ENCODE results near the gene RPS19. TPM values are rescaled to one million over a fixed set of nuclear protein-coding genes. Genes with fewer than 3 reads are reported as not detected.

The RPS19 gene
- total RNA-seq, 2 experiments from 2014 or later, result 2,342 to 3,204 TPM

- ChIA-PET CTCF (interaction anchor here (0.7 to 2.9 kb wide), 15 partner anchors 9 to 386 kb away, joined by 3 to 14 read pairs (median 5); partner anchors contain the start of genes LYPD4 and RABAC1), POLR2A (interaction anchor here (0.6 to 2.9 kb wide), 8 partner anchors 12 to 669 kb away, joined by 3 to 40 read pairs (median 4); partner anchors contain the start of gene RABAC1)
- intact Hi-C loops (cut with DNase I, micrococcal nuclease), result loop anchor here (1.0 kb wide), 9 partner anchors 25 to 495 kb away; partner anchors contain the start of genes RABAC1 (in 2 of the 2), B9D2 (in 1 of the 2), BCKDHA (in 1 of the 2) and DMAC2 (in 1 of the 2)
- Mint-ChIP-seq H3K36me3 (ENCODE audit: low read depth) (peaks cover 37% of the 10 kb centered on the region), H3K9me3 (ENCODE audit: low read depth) (no peaks in the 10 kb centered on the region), H3K27me3 (peaks cover 2% of the 10 kb centered on the region), H3K4me1 (peaks cover 40% of the 10 kb centered on the region), H3K27ac (peak overlapping the region; percentile 98), H3K4me3 (peak overlapping the region; percentile 86)
- DNase-seq (no peak), ATAC-seq (no peak)
Measured at GRCh38 chr19:41859213-41859617, 840 bp upstream of the RPS19 start.

- ChIA-PET CTCF (interaction anchor here (0.6 to 2.9 kb wide), 13 partner anchors 8 to 384 kb away, joined by 3 to 14 read pairs (median 5); partner anchors contain the start of gene RABAC1), POLR2A (interaction anchor here (0.6 to 2.9 kb wide), 10 partner anchors 8 to 382 kb away, joined by 3 to 40 read pairs (median 4); partner anchors contain the start of genes GSK3A, RABAC1 and ZNF574)
- peaks cover 52% of the 10 kb centered on the region for H3K4me1 Mint-ChIP-seq
- DNase-seq (no peak), ATAC-seq (no peak)
- H3K27ac Mint-ChIP-seq, result peak overlapping the region; percentile 93
- no peaks in the 10 kb centered on the region for H3K27me3 Mint-ChIP-seq
- peak overlapping the region; percentile 86 for H3K4me3 Mint-ChIP-seq
- intact Hi-C loops (cut with DNase I, micrococcal nuclease), result loop anchor here (1.0 to 5.0 kb wide), 9 partner anchors 11 to 1063 kb away; partner anchors contain the start of genes CIC (in 1 of the 2), EGLN2 (in 1 of the 2), GSK3A (in 1 of the 2) and TGFB1 (in 1 of the 2)
- no peaks in the 10 kb centered on the region for H3K9me3 Mint-ChIP-seq (ENCODE audit: low read depth)
- peaks cover 50% of the 10 kb centered on the region for H3K36me3 Mint-ChIP-seq (ENCODE audit: low read depth)
Measured at GRCh38 chr19:41860419-41861115, 512 bp downstream of the RPS19 start.

- DNase-seq, result no peak
- intact Hi-C loops (cut with DNase I, micrococcal nuclease), result loop anchor here (2.0 to 5.0 kb wide), 3 partner anchors 26 to 1064 kb away; partner anchors contain the start of genes EGLN2 (in 1 of the 2) and TGFB1 (in 1 of the 2)
Measured at GRCh38 chr19:41861116-41861768, 1.2 kb downstream of the RPS19 start.

GRCh38 chr19:41861846-41862245 lies 1.8 kb downstream of the RPS19 start:
- intact Hi-C loops (cut with DNase I, micrococcal nuclease), result loop anchor here (2.0 to 5.0 kb wide), 3 partner anchors 25 to 1065 kb away; partner anchors contain the start of genes EGLN2 (in 1 of the 2) and TGFB1 (in 1 of the 2)
- Mint-ChIP-seq H3K27ac (peak overlapping the region; percentile 93), H3K4me1 (peaks cover 61% of the 10 kb centered on the region), H3K36me3 (ENCODE audit: low read depth) (peaks cover 56% of the 10 kb centered on the region), H3K9me3 (ENCODE audit: low read depth) (no peaks in the 10 kb centered on the region), H3K27me3 (no peaks in the 10 kb centered on the region), H3K4me3 (peak overlapping the region; percentile 86)
- CTCF ChIA-PET, result interaction anchor here (1.0 to 2.9 kb wide), 3 partner anchors 9 to 96 kb away, joined by 3 to 14 read pairs (median 12); partner anchors contain the start of gene RABAC1
- ATAC-seq (no peak), DNase-seq (no peak)
- POLR2A ChIA-PET, result interaction anchor here (0.5 to 2.9 kb wide), 3 partner anchors 8 to 29 kb away, joined by 3 to 40 read pairs (median 3); no protein-coding TSS in a partner anchor

More at GRCh38 chr19:41861116-41861768, 1.2 kb downstream of the RPS19 start:
- Mint-ChIP-seq H3K36me3 (ENCODE audit: low read depth) (peaks cover 52% of the 10 kb centered on the region), H3K27me3 (no peaks in the 10 kb centered on the region), H3K4me3 (peak overlapping the region; percentile 86), H3K27ac (peak overlapping the region; percentile 93), H3K4me1 (peaks cover 55% of the 10 kb centered on the region), H3K9me3 (ENCODE audit: low read depth) (no peaks in the 10 kb centered on the region)
- CTCF ChIA-PET, result interaction anchor here (0.6 to 2.9 kb wide), 7 partner anchors 11 to 330 kb away, joined by 3 to 14 read pairs (median 6); partner anchors contain the start of gene RABAC1
- POLR2A ChIA-PET, result interaction anchor here (1.3 to 2.9 kb wide), 4 partner anchors 10 to 381 kb away, joined by 4 to 40 read pairs (median 10); partner anchors contain the start of genes GSK3A and RABAC1
- no peak for ATAC-seq

- no peaks in the 10 kb centered on the region for H3K9me3 Mint-ChIP-seq (ENCODE audit: low read depth)
- H3K4me3 Mint-ChIP-seq, result peak overlapping the region; percentile 86
- ChIA-PET CTCF (interaction anchor here (1.0 to 1.9 kb wide), 4 partner anchors 9 to 24 kb away, joined by 3 to 12 read pairs (median 4); partner anchors contain the start of gene CD79A), POLR2A (interaction anchor here (0.5 to 2.7 kb wide), 7 partner anchors 8 to 376 kb away, joined by 3 to 11 read pairs (median 4); no protein-coding TSS in a partner anchor)
- intact Hi-C loops (cut with DNase I, micrococcal nuclease), result loop anchor here in 1 of 2 experiments (5.0 kb wide), 2 partner anchors 510 to 1065 kb away; partner anchors contain the start of genes EGLN2 and TGFB1
- peak overlapping the region; percentile 93 for H3K27ac Mint-ChIP-seq
- DNase-seq, result no peak
- peaks cover 64% of the 10 kb centered on the region for H3K4me1 Mint-ChIP-seq
- H3K27me3 Mint-ChIP-seq, result no peaks in the 10 kb centered on the region
- H3K36me3 Mint-ChIP-seq (ENCODE audit: low read depth), result peaks cover 58% of the 10 kb centered on the region
- no peak for ATAC-seq
Measured at GRCh38 chr19:41862445-41862986, 2.5 kb downstream of the RPS19 start.

- H3K4me1 Mint-ChIP-seq, result peaks cover 66% of the 10 kb centered on the region
Measured at GRCh38 chr19:41863209-41863931, 3.3 kb downstream of the RPS19 start.

GRCh38 chr19:41864374-41864773 lies 4.3 kb downstream of the RPS19 start:
- H3K4me1 Mint-ChIP-seq, result peaks cover 72% of the 10 kb centered on the region
- POLR2A ChIA-PET, result interaction anchor here (0.5 to 2.7 kb wide), 5 partner anchors 11 to 477 kb away, joined by 3 to 11 read pairs (median 4); no protein-coding TSS in a partner anchor
- H3K27ac Mint-ChIP-seq, result peak overlapping the region; percentile 89
- no peaks in the 10 kb centered on the region for H3K9me3 Mint-ChIP-seq (ENCODE audit: low read depth)
- H3K36me3 Mint-ChIP-seq (ENCODE audit: low read depth), result peaks cover 73% of the 10 kb centered on the region
- DNase-seq, result no peak
- no peaks in the 10 kb centered on the region for H3K27me3 Mint-ChIP-seq
- ATAC-seq, result no peak
- CTCF ChIA-PET, result interaction anchor here (1.4 to 2.0 kb wide), 2 partner anchors 43 to 93 kb away, joined by 4 to 10 read pairs; no protein-coding TSS in a partner anchor
- intact Hi-C loops (cut with DNase I, micrococcal nuclease), result loop anchor here in 1 of 2 experiments (5.0 kb wide), 2 partner anchors 512 to 1067 kb away; partner anchors contain the start of genes EGLN2 and TGFB1
- peak overlapping the region; percentile 63 for H3K4me3 Mint-ChIP-seq

More at GRCh38 chr19:41863209-41863931, 3.3 kb downstream of the RPS19 start:
- intact Hi-C loops (cut with DNase I, micrococcal nuclease), result loop anchor here in 1 of 2 experiments (5.0 kb wide), 2 partner anchors 511 to 1066 kb away; partner anchors contain the start of genes EGLN2 and TGFB1
- CTCF ChIA-PET, result interaction anchor here (1.0 to 2.0 kb wide), 5 partner anchors 10 to 94 kb away, joined by 3 to 12 read pairs (median 5); partner anchors contain the start of gene CD79A
- Mint-ChIP-seq H3K36me3 (ENCODE audit: low read depth) (peaks cover 66% of the 10 kb centered on the region), H3K27ac (peak overlapping the region; percentile 85), H3K4me3 (peak overlapping the region; percentile 86), H3K9me3 (ENCODE audit: low read depth) (no peaks in the 10 kb centered on the region), H3K27me3 (no peaks in the 10 kb centered on the region)
- ATAC-seq (no peak), DNase-seq (no peak)
- POLR2A ChIA-PET, result interaction anchor here (0.6 to 2.7 kb wide), 5 partner anchors 8 to 82 kb away, joined by 3 to 11 read pairs (median 4); no protein-coding TSS in a partner anchor

GRCh38 chr19:41866284-41866683 lies 6.2 kb downstream of the RPS19 start:
- ChIA-PET CTCF (interaction anchor here (1.0 to 1.8 kb wide), 2 partner anchors 23 to 25 kb away, joined by 3 to 4 read pairs; no protein-coding TSS in a partner anchor), POLR2A (interaction anchor here (0.7 kb wide), 1 partner anchor 1646 kb away, joined by 3 read pairs; no protein-coding TSS in a partner anchor)
- intact Hi-C loops (cut with DNase I, micrococcal nuclease), result no loop called here
- Mint-ChIP-seq H3K27ac (peak overlapping the region; percentile 85), H3K4me3 (no peak overlapping the region), H3K9me3 (ENCODE audit: low read depth) (no peaks in the 10 kb centered on the region), H3K4me1 (peaks cover 88% of the 10 kb centered on the region), H3K27me3 (no peaks in the 10 kb centered on the region), H3K36me3 (ENCODE audit: low read depth) (peaks cover 78% of the 10 kb centered on the region)
- peak; percentile 11 for ATAC-seq
- no peak for DNase-seq

- H3K27ac Mint-ChIP-seq, result peak overlapping the region; percentile 85
- H3K36me3 Mint-ChIP-seq (ENCODE audit: low read depth), result peaks cover 73% of the 10 kb centered on the region
- H3K9me3 Mint-ChIP-seq (ENCODE audit: low read depth), result no peaks in the 10 kb centered on the region
- ChIA-PET CTCF (interaction anchor here (0.8 to 1.4 kb wide), 4 partner anchors 8 to 84 kb away, joined by 3 to 6 read pairs (median 4); partner anchors contain the start of gene RPS19), POLR2A (interaction anchor here (0.9 to 1.4 kb wide), 5 partner anchors 8 to 77 kb away, joined by 3 to 5 read pairs (median 3); partner anchors contain the start of genes CD79A and RPS19)
- peak overlapping the region; percentile 35 for H3K4me3 Mint-ChIP-seq
- ATAC-seq (no peak), DNase-seq (no peak)
- intact Hi-C loops (cut with DNase I, micrococcal nuclease), result no loop called here
- no peaks in the 10 kb centered on the region for H3K27me3 Mint-ChIP-seq
- peaks cover 86% of the 10 kb centered on the region for H3K4me1 Mint-ChIP-seq
Measured at GRCh38 chr19:41868120-41868988, 8.3 kb downstream of the RPS19 start.

Data from activated CD4-positive, alpha-beta T cell treated with anti-CD3 and anti-CD28 coated beads for 36 hours (primary cell).